Mesenchymal stem cell (in vitro differentiated cells and primary cell): ENCODE data around the gene SBSN.

Experiments used
- DNase-seq: peaks from one replicate; pipeline ENCODE4 v3.0.0-alpha.2; 2013
- H2AFZ ChIP-seq: one replicate; pipeline ENCODE4 v1.6.1; 2013; ENCODE audit warnings: low read depth, mild to moderate bottlenecking, control low read depth, inconsistent platforms, low read length, moderate library complexity
- H2AK5ac ChIP-seq: 2 replicates; pipeline ENCODE4 v1.6.1; 2013; ENCODE audit warnings: low read length, moderate library complexity, mild to moderate bottlenecking, inconsistent platforms; ENCODE audit not compliant: severe bottlenecking
- H2BK120ac ChIP-seq: one replicate; pipeline ENCODE4 v1.6.1; 2013; ENCODE audit warnings: low read depth, mild to moderate bottlenecking, inconsistent platforms, low read length, moderate library complexity
- H2BK12ac ChIP-seq, 2 experiments: one replicate each; pipeline ENCODE4 v1.6.1; 2013; ENCODE audit warnings: inconsistent platforms in 2 of 2, low read length in 2 of 2, mild to moderate bottlenecking in 2 of 2, moderate library complexity in 2 of 2, control low read depth in 1 of 2
- H2BK15ac ChIP-seq: one replicate; pipeline ENCODE4 v1.6.1; 2013; ENCODE audit warnings: mild to moderate bottlenecking, low read depth, inconsistent platforms; ENCODE audit not compliant: poor library complexity, severe bottlenecking
- H2BK5ac ChIP-seq: 2 replicates; pipeline ENCODE4 v1.6.1; 2013; ENCODE audit warnings: low read depth, mild to moderate bottlenecking, low read length, control low read depth, inconsistent platforms; ENCODE audit not compliant: poor library complexity, severe bottlenecking
- H3K14ac ChIP-seq, 2 experiments: one replicate each; pipeline ENCODE4 v1.6.1; 2013; ENCODE audit warnings: inconsistent platforms in 2 of 2, low read length in 2 of 2, control low read depth in 1 of 2, mild to moderate bottlenecking in 1 of 2, moderate library complexity in 1 of 2
- H3K18ac ChIP-seq, 2 experiments: one replicate each; pipeline ENCODE4 v1.6.1; 2013; ENCODE audit warnings: inconsistent platforms in 2 of 2, low read length in 2 of 2, control low read depth in 1 of 2, low read depth in 1 of 2, mild to moderate bottlenecking in 1 of 2
- H3K23ac ChIP-seq, 2 experiments: one replicate each; pipeline ENCODE4 v1.6.1; 2013; ENCODE audit warnings: inconsistent platforms in 2 of 2, low read length in 2 of 2, mild to moderate bottlenecking in 2 of 2, moderate library complexity in 2 of 2, control low read depth in 1 of 2
- H3K27ac ChIP-seq: 2 replicates; pipeline ENCODE4 v1.5.1; 2013; ENCODE audit warnings: mild to moderate bottlenecking, moderate library complexity, low read length, control low read depth, inconsistent platforms; ENCODE audit not compliant: poor library complexity, severe bottlenecking
- H3K27me3 ChIP-seq, 2 experiments: 2 replicates each; pipeline versions ENCODE4 v1.6.1 to v1.7.0; 2013; ENCODE audit warnings: low read length in 2 of 2, mild to moderate bottlenecking in 2 of 2, moderate library complexity in 2 of 2, control low read depth in 1 of 2, inconsistent platforms in 1 of 2; ENCODE audit not compliant: control insufficient read depth in 1 of 2, insufficient read depth in 1 of 2
- H3K36me3 ChIP-seq, 2 experiments: 2 replicates each; pipeline versions ENCODE4 v1.6.1 to v1.7.0; 2013; ENCODE audit warnings: low read length in 2 of 2, control low read depth in 1 of 2, inconsistent platforms in 1 of 2, low read depth in 1 of 2, mild to moderate bottlenecking in 1 of 2; ENCODE audit not compliant: insufficient read depth in 2 of 2, control insufficient read depth in 1 of 2
- H3K4ac ChIP-seq, 2 experiments: one replicate each; pipeline ENCODE4 v1.6.1; 2013; ENCODE audit warnings: inconsistent platforms in 2 of 2, low read length in 2 of 2, mild to moderate bottlenecking in 2 of 2, moderate library complexity in 2 of 2, control low read depth in 1 of 2, low read depth in 1 of 2
- H3K4me1 ChIP-seq: 2 replicates; pipeline ENCODE4 v1.6.1; 2013; ENCODE audit warnings: low read depth, low read length, control low read depth; ENCODE audit not compliant: control insufficient read depth, insufficient read depth
- H3K4me2 ChIP-seq: 2 replicates; pipeline ENCODE4 v1.6.1; 2013; ENCODE audit warnings: low read length, mild to moderate bottlenecking, inconsistent platforms; ENCODE audit not compliant: poor library complexity, severe bottlenecking
- H3K4me3 ChIP-seq, 2 experiments: 2 replicates each; pipeline versions ENCODE4 v1.5.1 to v1.7.0; 2013; ENCODE audit warnings: low read length in 2 of 2, mild to moderate bottlenecking in 2 of 2, control low read depth in 1 of 2, low read depth in 1 of 2; ENCODE audit not compliant: insufficient read depth in 1 of 2
- H3K79me1 ChIP-seq: replicated peaks from 2 replicates; pipeline ENCODE4 v1.6.1; 2013; ENCODE audit warnings: mild to moderate bottlenecking, control low read depth, low read length, inconsistent platforms; ENCODE audit not compliant: poor library complexity, severe bottlenecking
- H3K9ac ChIP-seq: 2 replicates; pipeline ENCODE4 v1.7.0; 2013; ENCODE audit warnings: mild to moderate bottlenecking, low read length, moderate library complexity
- H3K9me3 ChIP-seq: 2 replicates; pipeline ENCODE4 v1.7.0; 2013; ENCODE audit warnings: mild to moderate bottlenecking, low read length; ENCODE audit not compliant: control insufficient read depth
- H4K8ac ChIP-seq: one replicate; pipeline ENCODE4 v1.6.1; 2013; ENCODE audit warnings: inconsistent platforms, mild to moderate bottlenecking, low read length, moderate library complexity
- H4K91ac ChIP-seq: one replicate; pipeline ENCODE4 v1.6.1; 2013; ENCODE audit warnings: mild to moderate bottlenecking, low read length, inconsistent platforms
- WGBS: methylation state at CpG from one replicate; pipeline ENCODE4 v1.1.7; 2013; ENCODE audit warnings: mixed read lengths; 5-methylcytosine and 5-hydroxymethylcytosine counted together

SBSN gene

GRCh38 chr19:35556846-35557538 lies 28.9 kb upstream of the SBSN start:
- H3K36me3 ChIP-seq: no peaks in the 10 kb centered on the region
- H3K79me1 ChIP-seq: no peaks in the 10 kb centered on the region
- no peak overlapping the region for H2BK120ac ChIP-seq
- H3K27me3 ChIP-seq: peaks cover 27 to 85% of the 10 kb centered on the region in 2 experiments
- no peak overlapping the region for H2BK5ac ChIP-seq
- H2BK15ac ChIP-seq: no peak overlapping the region
- no peak overlapping the region for H2BK12ac ChIP-seq
- H3K4me3 ChIP-seq: no peak overlapping the region
- peak overlapping the region in 1 of 2 experiments; percentile 1 for H3K18ac ChIP-seq
- H4K91ac ChIP-seq: no peak overlapping the region
- H3K27ac ChIP-seq: no peak overlapping the region
- peak overlapping the region; percentile 45 for H3K4me2 ChIP-seq
- H3K9ac ChIP-seq: no peak overlapping the region
- no peak for DNase-seq
- 86% methylated on average over 16 of the region's 16 CpGs for WGBS
- no peak overlapping the region for H4K8ac ChIP-seq
- no peak overlapping the region for H2AFZ ChIP-seq
- H3K4me1 ChIP-seq: peaks cover 14% of the 10 kb centered on the region
- no peak overlapping the region for H3K14ac ChIP-seq
- H3K4ac ChIP-seq: no peak overlapping the region
- H3K9me3 ChIP-seq: no peaks in the 10 kb centered on the region
- no peak overlapping the region for H2AK5ac ChIP-seq
- no peak overlapping the region for H3K23ac ChIP-seq

- no peak overlapping the region for H3K4me2 ChIP-seq
- H3K14ac ChIP-seq: no peak overlapping the region
- no peak overlapping the region for H2AK5ac ChIP-seq
- no peaks in the 10 kb centered on the region for H3K9me3 ChIP-seq
- H3K27me3 ChIP-seq: peaks cover 27 to 79% of the 10 kb centered on the region in 2 experiments
- WGBS: 84% methylated on average over 9 of the region's 9 CpGs
- H3K23ac ChIP-seq: no peak overlapping the region
- H2BK120ac ChIP-seq: no peak overlapping the region
- H3K9ac ChIP-seq: no peak overlapping the region
- no peaks in the 10 kb centered on the region for H3K79me1 ChIP-seq
- no peak overlapping the region for H3K18ac ChIP-seq
- H3K4me1 ChIP-seq: peaks cover 14% of the 10 kb centered on the region
- no peak overlapping the region for H3K27ac ChIP-seq
- H3K36me3 ChIP-seq: peaks cover 3 to 5% of the 10 kb centered on the region in 2 experiments
- no peak overlapping the region for H3K4me3 ChIP-seq
- H2AFZ ChIP-seq: no peak overlapping the region
- H2BK15ac ChIP-seq: no peak overlapping the region
- H4K8ac ChIP-seq: no peak overlapping the region
- no peak overlapping the region for H2BK5ac ChIP-seq
- H2BK12ac ChIP-seq: no peak overlapping the region
- no peak overlapping the region for H3K4ac ChIP-seq
- DNase-seq: no peak
- no peak overlapping the region for H4K91ac ChIP-seq
These were observed 28.0 kb upstream of the SBSN start for GRCh38 chr19:35556025-35556590.

- Histone ChIP-seq H3K4me2 (no peak overlapping the region), H3K27ac (no peak overlapping the region), H2BK12ac (no peak overlapping the region), H3K4me1 (peaks cover 14% of the 10 kb centered on the region), H3K79me1 (no peaks in the 10 kb centered on the region), H3K27me3 (peaks cover 27 to 73% of the 10 kb centered on the region in 2 experiments), H3K14ac (no peak overlapping the region), H2AK5ac (no peak overlapping the region), H3K4me3 (peak overlapping the region in 1 of 2 experiments; percentile 28), H4K91ac (no peak overlapping the region), H3K4ac (no peak overlapping the region), H3K23ac (no peak overlapping the region), H3K9me3 (no peaks in the 10 kb centered on the region), H3K36me3 (peaks cover 6 to 12% of the 10 kb centered on the region in 2 experiments), H2AFZ (no peak overlapping the region), H3K18ac (no peak overlapping the region), H2BK120ac (no peak overlapping the region), H2BK15ac (no peak overlapping the region), H2BK5ac (no peak overlapping the region), H4K8ac (no peak overlapping the region), H3K9ac (no peak overlapping the region)
- peak; percentile 24 for DNase-seq
- 70% methylated on average over 30 of the region's 30 CpGs for WGBS
These were observed 27.3 kb upstream of the SBSN start for GRCh38 chr19:35555301-35556005.

GRCh38 chr19:35554076-35554475 lies 26.0 kb upstream of the SBSN start:
- no peak for DNase-seq
- no peak overlapping the region for H2AFZ ChIP-seq
- no peak overlapping the region for H3K4ac ChIP-seq
- WGBS: 70% methylated on average over 5 of the region's 5 CpGs
- H3K4me2 ChIP-seq: no peak overlapping the region
- H3K36me3 ChIP-seq: peaks cover 6 to 18% of the 10 kb centered on the region in 2 experiments
- H3K79me1 ChIP-seq: peaks cover 2% of the 10 kb centered on the region
- peaks cover 14% of the 10 kb centered on the region for H3K4me1 ChIP-seq
- H3K14ac ChIP-seq: no peak overlapping the region
- no peak overlapping the region for H3K23ac ChIP-seq
- H2BK5ac ChIP-seq: no peak overlapping the region
- H2BK12ac ChIP-seq: no peak overlapping the region
- H4K8ac ChIP-seq: no peak overlapping the region
- H3K18ac ChIP-seq: no peak overlapping the region
- no peak overlapping the region for H3K27ac ChIP-seq
- no peak overlapping the region for H3K4me3 ChIP-seq
- no peak overlapping the region for H3K9ac ChIP-seq
- H2AK5ac ChIP-seq: no peak overlapping the region
- no peaks in the 10 kb centered on the region for H3K9me3 ChIP-seq
- H4K91ac ChIP-seq: no peak overlapping the region
- peaks cover 15 to 60% of the 10 kb centered on the region in 2 experiments for H3K27me3 ChIP-seq
- no peak overlapping the region for H2BK120ac ChIP-seq
- no peak overlapping the region for H2BK15ac ChIP-seq
